Stimulated activated memory B cell treated with anti-CD40 and anti-IgM and Interleukin-4, amounts not matched to agents 10 μg/mL and 1 μg/mL and 100 μg/mL, for 72 hours (primary cell): ENCODE data around the gene RNF128.
"Not testable (repeated sequence)": the region's sequence is repeated elsewhere in the genome, so short reads cannot be mapped to it uniquely, and the experiment has no call there.

Experiments used
- ATAC-seq: fragments of 150-1000 bp; cut with Tn5 transposase; 2 replicates; pipeline ENCODE4 v1.10.0; 2021
- H3K27ac Mint-ChIP-seq: one replicate; pipeline ENCODE4 v1.8.0; 2022; ENCODE audit warnings: mild to moderate bottlenecking, mixed read lengths
- H3K27me3 Mint-ChIP-seq: one replicate; pipeline ENCODE4 v1.8.0; 2022; ENCODE audit warnings: mixed read lengths
- H3K36me3 Mint-ChIP-seq: one replicate; pipeline ENCODE4 v1.8.0; 2022; ENCODE audit warnings: mixed read lengths
- H3K4me1 Mint-ChIP-seq: one replicate; pipeline ENCODE4 v1.8.0; 2022; ENCODE audit warnings: mixed read lengths
- H3K4me3 Mint-ChIP-seq: one replicate; pipeline ENCODE4 v1.8.0; 2022; ENCODE audit warnings: mild to moderate bottlenecking, moderate library complexity, mixed read lengths
- H3K9me3 Mint-ChIP-seq: one replicate; pipeline ENCODE4 v1.8.0; 2022; ENCODE audit warnings: mixed read lengths

The RNF128 gene

GRCh38 chrX:106802063-106802387 lies 75.5 kb downstream of the RNF128 start:
- Mint-ChIP-seq H3K27ac (peak overlapping the region; percentile 50), H3K27me3 (peaks cover 14% of the 10 kb centered on the region), H3K36me3 (no peaks in the 10 kb centered on the region), H3K4me1 (peaks cover 7% of the 10 kb centered on the region), H3K9me3 (no peaks in the 10 kb centered on the region), H3K4me3 (peak overlapping the region; percentile 98)
- no peak for ATAC-seq

DNA sequence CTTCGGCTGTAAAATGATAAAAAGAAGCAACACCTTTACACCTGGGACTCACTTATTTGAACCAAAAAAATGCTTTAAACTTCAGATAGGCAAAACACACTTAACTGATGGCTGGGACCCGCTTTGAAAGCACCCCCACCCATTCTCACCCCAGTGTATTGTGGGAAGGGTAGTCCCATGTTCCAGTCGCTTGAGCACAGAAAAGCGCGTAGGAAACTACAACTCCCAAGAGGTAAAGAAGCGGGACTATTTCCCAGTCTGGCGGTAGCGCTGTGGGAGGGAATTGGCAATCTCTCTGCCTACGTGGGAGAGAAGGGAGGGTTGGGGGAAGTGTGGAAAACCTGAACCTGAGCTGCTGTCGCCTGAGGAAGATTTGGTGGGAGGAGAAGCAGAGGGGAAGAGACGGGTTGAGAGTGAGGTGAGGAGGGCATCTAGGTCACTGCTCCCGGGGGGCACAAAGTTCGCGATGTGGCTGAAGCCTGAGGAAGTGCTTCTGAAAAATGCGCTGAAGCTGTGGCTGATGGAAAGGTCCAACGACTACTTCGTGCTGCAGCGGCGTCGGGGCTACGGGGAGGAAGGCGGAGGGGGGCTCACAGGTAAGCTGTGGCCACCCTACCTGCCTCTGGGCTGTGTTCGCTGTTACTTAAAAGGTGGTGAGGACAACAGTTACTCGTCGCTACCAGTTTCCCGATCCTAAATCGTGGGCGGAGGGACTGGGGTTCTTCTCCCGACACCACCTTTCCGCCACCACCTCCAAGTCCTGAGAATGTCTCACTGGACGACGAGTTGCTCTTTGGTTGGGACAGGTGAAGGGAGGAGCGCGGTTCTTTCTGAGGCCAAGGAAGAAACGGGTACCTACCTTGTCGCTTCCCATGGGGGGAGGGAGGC lies 76.1 kb downstream of the RNF128 start, which contains the start of gene TBC1D8B:
Gene TBC1D8B (plus strand): TSS at position 286 of the 888 bp plus-strand sequence. CDS start 181 bp downstream, at position 467.
- Mint-ChIP-seq H3K36me3 (no peaks in the 10 kb centered on the region), H3K27me3 (peaks cover 14% of the 10 kb centered on the region), H3K27ac (peak within 1 kb of the TSS; percentile 50), H3K4me1 (peaks cover 7% of the 10 kb centered on the region), H3K9me3 (no peaks in the 10 kb centered on the region), H3K4me3 (peak within 1 kb of the TSS; percentile 98)
- ATAC-seq, result peak; percentile 85

DNA sequence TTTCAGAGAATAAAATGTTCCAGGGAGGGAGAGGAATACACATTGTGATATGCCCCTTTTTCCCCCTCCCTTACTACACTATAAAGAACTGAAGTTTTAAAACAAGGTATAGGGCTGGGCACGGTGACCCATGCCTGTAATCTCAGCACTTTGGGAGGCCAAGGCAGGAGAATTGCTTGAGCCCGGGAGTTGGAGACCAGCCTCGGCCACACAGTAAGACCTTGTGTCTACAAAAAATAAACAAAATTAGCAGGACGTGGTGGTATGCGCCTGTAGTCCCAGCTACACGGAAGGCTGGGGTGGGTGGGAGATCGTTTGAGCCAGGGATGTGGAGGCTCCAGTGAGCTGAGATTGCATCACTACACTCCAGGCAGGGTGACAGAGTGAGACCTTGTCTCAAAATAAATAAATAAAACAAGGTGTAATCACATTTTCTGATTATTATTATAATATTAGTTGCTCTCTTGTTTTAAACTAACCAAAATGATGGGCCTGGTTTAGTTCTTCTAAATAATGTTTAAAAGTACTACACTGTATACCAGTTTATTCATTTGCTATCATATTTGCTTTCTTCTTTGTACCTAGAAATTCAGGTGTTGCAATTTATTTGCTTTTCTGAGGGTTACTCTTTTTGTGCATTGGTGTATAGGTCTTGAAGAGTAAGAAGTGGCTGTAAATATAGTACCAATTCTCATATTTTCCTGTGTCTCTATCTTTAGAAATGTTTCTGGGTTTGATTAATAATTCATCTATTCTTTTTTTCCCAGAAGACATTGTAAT lies 84.8 kb downstream of the RNF128 start:
- H3K4me1 Mint-ChIP-seq, result no peaks in the 10 kb centered on the region
- ATAC-seq, result no peak

DNA sequence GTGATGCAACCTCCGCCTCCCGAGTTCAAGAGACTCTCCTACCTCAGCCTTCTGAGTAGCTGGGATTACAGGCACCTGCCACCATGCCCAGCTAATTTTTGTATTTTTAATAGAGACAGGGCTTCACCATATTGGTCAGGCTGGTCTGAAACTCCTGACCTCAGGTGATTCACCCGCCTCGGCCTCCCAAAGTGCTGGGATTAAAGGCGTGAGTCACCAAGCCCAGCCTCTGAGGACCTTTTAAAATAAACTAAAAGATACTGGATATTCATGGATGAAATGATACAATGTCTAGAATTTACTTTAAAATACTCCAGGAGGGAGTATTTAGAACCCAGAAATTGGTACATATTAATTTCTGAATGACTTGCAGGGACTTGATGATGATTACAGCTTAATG lies 86.4 kb downstream of the RNF128 start:
- H3K36me3 Mint-ChIP-seq, ATAC-seq, H3K4me1 Mint-ChIP-seq, H3K4me3 Mint-ChIP-seq, H3K27me3 Mint-ChIP-seq, H3K9me3 Mint-ChIP-seq, H3K27ac Mint-ChIP-seq: not testable (repeated sequence)

More for the DNA sequence above, 84.8 kb downstream of the RNF128 start:
- H3K27me3 Mint-ChIP-seq, result no peaks in the 10 kb centered on the region
- no peak overlapping the region for H3K27ac Mint-ChIP-seq
- H3K36me3 Mint-ChIP-seq, result no peaks in the 10 kb centered on the region
- no peaks in the 10 kb centered on the region for H3K9me3 Mint-ChIP-seq
- H3K4me3 Mint-ChIP-seq, result no peak overlapping the region

GRCh38 chrX:106814093-106814492 lies 87.6 kb downstream of the RNF128 start:
- H3K27me3 Mint-ChIP-seq, ATAC-seq, H3K4me3 Mint-ChIP-seq, H3K4me1 Mint-ChIP-seq, H3K27ac Mint-ChIP-seq, H3K9me3 Mint-ChIP-seq, H3K36me3 Mint-ChIP-seq: not testable (repeated sequence)
